ENCODE results near the gene TES.

The TES gene

GRCh38 chr7:116212869-116213268 lies 2.5 kb downstream of the TES start:
- H3K4me3 ChIP-seq (ENCODE audit: low read depth, low read length), result no peak overlapping the region
- TF ChIP-seq MAX (IDR thresholded peaks at IDR 0.05; ENCODE audit: low read depth, low read length) (no peak), POLR2A (IDR thresholded peaks at IDR 0.05; ENCODE audit: extremely low read depth, insufficient read length) (no peak), CTCF (IDR thresholded peaks at IDR 0.05; ENCODE audit: low read depth, low read length) (no peak), MYC (IDR thresholded peaks at IDR 0.05; ENCODE audit: low read depth, low read length) (no peak)
- no peak for DNase-seq (ENCODE audit: low read depth)

GRCh38 chr7:116213361-116214130 lies 3.2 kb downstream of the TES start:
- no peak for DNase-seq (ENCODE audit: low read depth)
- TF ChIP-seq CTCF (IDR thresholded peaks at IDR 0.05; ENCODE audit: low read depth, low read length), result no peak
- no peak for TF ChIP-seq MAX (IDR thresholded peaks at IDR 0.05; ENCODE audit: low read depth, low read length)
- TF ChIP-seq MYC (IDR thresholded peaks at IDR 0.05; ENCODE audit: low read depth, low read length), result no peak
- no peak for TF ChIP-seq POLR2A (IDR thresholded peaks at IDR 0.05; ENCODE audit: extremely low read depth, insufficient read length)
- H3K4me3 ChIP-seq (ENCODE audit: low read depth, low read length), result no peak overlapping the region

- no peak overlapping the region for H3K4me3 ChIP-seq (ENCODE audit: low read depth, low read length)
- DNase-seq (ENCODE audit: low read depth), result no peak
- TF ChIP-seq MYC (IDR thresholded peaks at IDR 0.05; ENCODE audit: low read depth, low read length) (no peak), CTCF (IDR thresholded peaks at IDR 0.05; ENCODE audit: low read depth, low read length) (no peak), POLR2A (IDR thresholded peaks at IDR 0.05; ENCODE audit: extremely low read depth, insufficient read length) (no peak), MAX (IDR thresholded peaks at IDR 0.05; ENCODE audit: low read depth, low read length) (no peak)
Observed at GRCh38 chr7:116214921-116215320, 4.6 kb downstream of the TES start.

GRCh38 chr7:116215551-116215950 lies 5.2 kb downstream of the TES start:
- DNase-seq (ENCODE audit: low read depth), result no peak
- H3K4me3 ChIP-seq (ENCODE audit: low read depth, low read length), result no peak overlapping the region
- TF ChIP-seq CTCF (IDR thresholded peaks at IDR 0.05; ENCODE audit: low read depth, low read length) (no peak), MAX (IDR thresholded peaks at IDR 0.05; ENCODE audit: low read depth, low read length) (no peak), POLR2A (IDR thresholded peaks at IDR 0.05; ENCODE audit: extremely low read depth, insufficient read length) (no peak), MYC (IDR thresholded peaks at IDR 0.05; ENCODE audit: low read depth, low read length) (no peak)

GRCh38 chr7:116216956-116217571 lies 6.7 kb downstream of the TES start:
- no peak for DNase-seq (ENCODE audit: low read depth)
- H3K4me3 ChIP-seq (ENCODE audit: low read depth, low read length), result no peak overlapping the region

GRCh38 chr7:116218051-116218645 lies 7.8 kb downstream of the TES start:
- DNase-seq (ENCODE audit: low read depth), result no peak
- no peak overlapping the region for H3K4me3 ChIP-seq (ENCODE audit: low read depth, low read length)
- TF ChIP-seq CTCF (IDR thresholded peaks at IDR 0.05; ENCODE audit: low read depth, low read length) (no peak), MAX (IDR thresholded peaks at IDR 0.05; ENCODE audit: low read depth, low read length) (no peak), POLR2A (IDR thresholded peaks at IDR 0.05; ENCODE audit: extremely low read depth, insufficient read length) (no peak), MYC (IDR thresholded peaks at IDR 0.05; ENCODE audit: low read depth, low read length) (no peak)

More at GRCh38 chr7:116216956-116217571, 6.7 kb downstream of the TES start:
- no peak for TF ChIP-seq POLR2A (IDR thresholded peaks at IDR 0.05; ENCODE audit: extremely low read depth, insufficient read length)
